Activated gamma-delta T cell (primary cell): ENCODE results near the gene CD200.
"Not testable (repeated sequence)": the region's sequence is repeated elsewhere in the genome, so short reads cannot be mapped to it uniquely, and the experiment has no call there.

Source experiments
- DNase-seq: peaks from one replicate; lab custom pipeline; 2025; lab: John Stamatoyannopoulos, UW

The CD200 gene

DNA sequence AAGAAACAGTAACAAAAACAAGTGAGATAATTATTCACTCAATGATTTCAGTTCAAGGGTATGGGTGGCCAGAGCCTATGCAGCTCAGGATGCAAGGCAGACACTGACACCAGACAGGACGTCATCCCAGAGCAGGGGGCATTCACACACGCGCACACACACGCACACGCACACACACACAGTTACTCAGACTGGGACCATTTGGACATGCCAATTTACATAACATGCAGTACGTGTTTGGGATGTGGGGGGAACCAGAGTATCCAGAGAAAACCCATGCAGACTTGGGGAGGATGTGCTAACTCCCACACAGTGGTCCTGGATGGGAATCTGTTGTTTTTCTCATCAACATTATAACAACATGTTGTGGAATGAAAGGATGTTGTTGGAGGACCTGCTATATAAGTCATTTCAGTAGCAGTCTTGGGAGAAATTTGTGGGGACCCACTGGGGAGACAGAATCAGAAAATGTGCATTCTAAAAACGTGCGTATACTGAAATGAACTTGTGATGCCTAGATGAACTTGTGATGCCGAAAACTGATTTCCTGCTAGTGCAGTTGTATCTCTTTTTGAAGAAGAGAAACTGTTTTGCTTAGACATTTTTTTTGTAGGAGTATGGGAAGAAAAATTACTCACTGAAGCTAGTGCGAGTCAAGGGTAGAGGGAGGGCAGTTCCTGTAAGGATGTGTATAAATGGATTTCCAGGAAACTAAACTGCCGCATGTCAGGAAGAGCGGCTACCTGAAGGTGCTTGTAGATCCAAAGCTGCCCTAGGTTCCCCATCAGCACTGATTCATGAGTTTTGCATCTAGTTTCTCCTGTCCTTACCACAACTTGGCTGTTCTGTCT is 25.2 kb downstream of the CD200 start:
- DNase-seq: no peak

- DNase-seq: no peak
These were observed 27.6 kb downstream of the CD200 start for GRCh38 chr3:112360561-112360960.

DNA sequence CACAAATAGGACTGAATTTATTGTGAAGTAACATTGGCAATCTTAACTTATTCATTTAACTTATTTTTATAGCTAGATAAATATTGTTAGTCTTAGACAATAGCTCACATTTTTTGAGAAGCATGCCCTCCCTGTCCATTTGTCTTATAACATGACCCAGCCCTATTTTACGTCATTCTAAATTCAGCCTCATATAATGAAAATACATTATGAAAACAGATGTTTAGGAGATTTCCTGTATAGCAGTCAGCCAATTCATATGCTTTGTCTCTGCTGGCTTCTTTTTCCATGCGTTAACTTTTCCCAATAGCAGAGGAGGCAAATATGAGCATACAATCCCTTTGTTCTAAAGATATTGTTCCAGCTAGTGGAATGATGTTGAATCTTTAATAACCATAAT is 29.3 kb downstream of the CD200 start:
- no peak for DNase-seq

GRCh38 chr3:112364291-112364690 is 31.3 kb downstream of the CD200 start:
- no peak for DNase-seq

DNA sequence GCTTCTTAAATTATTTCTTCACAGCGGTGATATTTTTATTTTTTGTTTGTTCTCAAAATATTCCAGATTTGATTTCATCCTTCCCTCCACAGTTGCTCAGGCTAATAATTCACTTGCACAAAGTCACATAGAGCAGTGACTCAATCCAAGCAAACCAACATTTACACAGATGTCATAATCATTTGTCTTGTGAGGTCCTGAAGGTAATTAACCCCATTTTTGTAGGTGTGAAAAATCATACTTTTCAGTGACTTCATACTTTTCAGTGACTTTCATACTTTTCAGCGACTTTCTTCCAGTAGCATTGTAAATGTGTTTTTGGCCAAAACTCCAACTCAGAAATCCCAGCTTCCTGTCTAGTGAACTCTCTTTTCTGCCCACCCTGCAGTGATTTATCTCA is 32.1 kb downstream of the CD200 start:
- DNase-seq: no peak

DNA sequence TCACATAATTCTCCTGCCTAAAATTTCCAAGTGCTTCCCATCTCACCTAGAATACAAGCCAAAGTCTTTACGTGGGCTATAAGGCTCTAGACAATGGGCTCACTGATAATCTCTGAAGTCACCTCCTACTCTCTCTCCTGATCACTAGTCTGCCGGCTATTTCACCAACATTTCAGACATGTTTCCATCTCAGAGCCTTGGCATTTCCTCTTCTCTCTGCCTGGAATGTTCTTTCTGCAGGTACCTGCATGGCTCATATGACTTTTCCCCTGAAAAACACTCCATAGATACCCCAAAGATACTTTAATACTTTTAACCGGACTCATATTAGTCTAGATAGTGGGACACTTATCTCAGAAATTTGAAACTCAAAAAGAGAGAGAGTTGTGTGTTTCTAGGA is 32.7 kb downstream of the CD200 start:
- DNase-seq: no peak

GRCh38 chr3:112366522-112366921 is 33.6 kb downstream of the CD200 start:
- DNase-seq: no peak

DNA sequence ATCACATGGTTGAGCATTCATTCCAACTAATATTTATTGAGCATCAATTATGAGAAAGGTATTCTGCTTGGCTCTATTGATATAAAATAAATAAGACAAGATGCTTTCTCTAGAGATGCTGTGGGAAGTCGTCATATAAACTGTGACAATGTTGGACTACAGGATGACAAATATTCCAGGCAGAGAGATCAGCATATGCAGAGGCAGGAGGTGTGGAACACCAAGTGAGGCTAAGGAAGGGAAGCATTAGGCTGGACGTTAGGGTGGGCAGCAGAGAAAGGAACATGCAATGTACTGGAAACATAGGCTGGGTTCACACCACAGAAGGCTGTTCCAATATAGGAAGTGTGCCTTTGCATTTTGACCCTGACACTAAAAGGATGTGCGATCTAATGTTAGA is 38.6 kb downstream of the CD200 start:
- no peak for DNase-seq

DNA sequence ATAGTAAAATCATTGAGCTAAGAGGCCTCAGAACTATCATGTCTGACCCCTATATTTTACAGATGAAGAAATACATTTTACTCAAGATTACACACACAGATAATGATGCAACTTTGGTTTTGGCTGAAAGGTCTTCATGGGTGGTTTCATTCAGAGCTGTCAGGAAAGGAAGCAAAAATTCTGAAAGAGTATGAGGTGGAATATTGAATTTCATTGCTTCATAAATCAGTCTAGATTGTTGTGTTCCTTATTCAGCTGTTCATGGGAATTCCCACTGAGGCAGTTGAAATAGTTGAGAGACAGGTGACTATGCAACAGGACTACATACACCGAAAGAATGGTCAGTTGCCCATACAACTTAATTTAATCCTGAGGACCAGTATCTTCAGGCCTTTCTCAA is 39.4 kb downstream of the CD200 start:
- no peak for DNase-seq

GRCh38 chr3:112373476-112373875 is 40.5 kb downstream of the CD200 start:
- DNase-seq: no peak

DNA sequence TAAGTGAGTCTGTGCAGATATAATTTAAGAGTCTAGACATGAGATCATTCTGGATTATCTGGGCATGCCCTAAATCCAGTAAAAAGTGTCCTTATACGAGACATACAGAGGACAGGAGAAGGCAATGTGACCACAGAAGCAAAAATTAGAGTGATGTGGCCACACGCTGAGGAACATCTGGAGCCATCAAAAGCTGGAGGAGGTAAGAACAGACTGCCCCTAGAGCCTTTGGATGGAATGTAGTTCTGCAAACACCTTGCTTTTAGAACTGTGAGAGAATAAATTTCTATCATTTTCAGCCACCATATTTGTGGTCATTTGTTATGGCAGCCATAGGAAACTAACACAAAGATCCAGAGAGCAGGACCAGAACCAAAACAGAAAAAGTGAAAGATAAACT is 41.0 kb downstream of the CD200 start:
- DNase-seq: no peak

GRCh38 chr3:112374333-112374734 is 41.4 kb downstream of the CD200 start:
- DNase-seq: no peak

- no peak for DNase-seq
These were observed 42.2 kb downstream of the CD200 start for GRCh38 chr3:112375117-112375516.

DNA sequence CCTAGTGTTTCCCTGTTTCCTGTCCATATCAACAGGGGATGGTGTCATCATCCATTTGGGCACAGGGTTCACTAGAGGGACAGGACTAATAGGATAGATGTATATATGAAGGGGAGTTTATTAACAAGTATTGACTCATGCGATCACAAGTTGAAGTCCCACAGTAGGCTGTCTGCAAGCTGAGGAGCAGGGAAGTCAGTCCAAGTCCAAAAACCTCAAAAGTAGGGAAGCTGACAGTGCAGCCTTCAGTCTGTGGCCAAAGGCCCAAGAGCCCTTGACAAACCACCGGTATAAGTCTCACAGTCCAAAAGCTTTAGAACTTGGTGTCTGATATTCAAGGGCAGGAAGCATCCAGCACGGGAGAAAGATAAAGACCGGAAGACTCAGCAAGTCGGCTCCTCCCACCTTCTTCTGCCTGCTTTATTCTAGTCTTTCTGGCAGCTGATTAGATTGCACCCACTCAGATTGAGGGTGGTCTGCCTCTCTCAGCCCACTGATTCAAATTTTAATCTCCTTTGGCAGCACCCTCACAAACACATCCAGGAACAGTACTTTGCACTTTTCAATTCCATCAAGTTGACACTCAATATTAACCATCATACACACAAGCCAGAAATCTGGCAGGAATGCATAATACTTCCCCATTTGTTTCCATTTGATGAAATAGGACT is 43.4 kb downstream of the CD200 start:
- no peak for DNase-seq

GRCh38 chr3:112376992-112377391 is 44.0 kb downstream of the CD200 start:
- DNase-seq: no peak

DNA sequence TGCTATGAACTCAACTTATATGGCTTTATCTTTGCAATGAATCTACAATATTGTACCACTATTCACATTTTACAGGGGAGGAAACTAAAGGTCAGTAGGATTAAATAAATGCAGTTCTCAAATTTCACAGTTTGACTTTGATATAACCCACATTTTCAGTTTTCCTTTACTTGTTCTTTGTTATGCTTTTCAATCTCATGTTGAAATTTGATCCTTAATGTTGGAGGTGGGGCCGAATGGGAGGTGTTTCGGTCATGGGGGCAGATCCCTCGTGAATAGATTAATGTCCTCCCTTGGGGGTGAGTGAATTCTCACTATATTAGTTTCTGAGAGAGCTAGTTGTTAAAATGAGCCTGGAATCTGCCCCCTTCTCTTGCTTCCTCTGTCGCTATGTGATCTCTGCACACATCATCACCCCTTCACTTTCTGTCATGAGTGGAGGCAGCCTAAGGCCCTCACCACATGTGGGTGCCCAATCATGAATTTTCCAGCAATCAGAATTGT is 44.7 kb downstream of the CD200 start:
- DNase-seq: no peak

- DNase-seq: not testable (repeated sequence)
These were observed 45.4 kb downstream of the CD200 start for GRCh38 chr3:112378347-112378746.

GRCh38 chr3:112379020-112379690 is 46.2 kb downstream of the CD200 start:
- no peak for DNase-seq

DNA sequence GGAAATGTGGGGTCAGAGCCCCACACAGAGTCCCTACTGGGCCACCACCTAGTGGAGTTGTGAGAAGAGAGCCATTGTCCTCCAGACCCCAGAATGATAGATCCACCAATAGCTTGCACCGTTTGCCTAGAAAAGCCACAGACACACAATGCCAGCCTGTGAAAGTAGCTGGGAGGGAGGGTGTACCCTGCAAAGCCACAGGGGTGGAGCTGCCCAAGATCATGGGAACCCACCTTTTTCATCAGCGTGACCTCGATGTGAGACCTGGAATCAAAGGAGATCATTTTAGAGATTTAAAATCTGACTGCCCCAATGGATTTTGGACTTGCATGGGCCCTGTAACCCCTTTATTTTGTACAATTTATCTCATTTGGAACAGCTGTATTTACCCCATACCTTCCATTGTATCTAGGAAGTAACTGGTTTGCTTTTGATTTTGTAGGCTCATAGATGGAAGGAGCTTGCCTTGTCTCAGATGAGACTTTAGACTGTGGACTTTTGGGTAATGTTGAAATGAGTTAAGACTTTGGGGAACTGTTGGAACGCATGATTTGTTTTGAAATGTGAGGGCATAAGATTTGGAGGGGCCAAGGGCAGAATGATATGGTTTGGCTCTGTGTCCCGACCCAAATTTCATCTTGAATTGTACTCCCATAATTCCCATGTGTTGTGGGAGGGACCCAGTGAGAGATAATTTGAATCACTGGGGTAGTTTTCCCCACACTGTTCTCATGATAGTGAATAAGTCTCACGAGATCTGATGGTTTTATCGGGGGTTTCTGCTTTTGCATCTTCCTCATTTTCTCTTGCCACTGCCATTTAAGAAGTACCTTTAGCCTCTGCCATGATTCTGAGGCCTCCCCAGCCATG is 49.0 kb downstream of the CD200 start:
- DNase-seq: no peak

DNA sequence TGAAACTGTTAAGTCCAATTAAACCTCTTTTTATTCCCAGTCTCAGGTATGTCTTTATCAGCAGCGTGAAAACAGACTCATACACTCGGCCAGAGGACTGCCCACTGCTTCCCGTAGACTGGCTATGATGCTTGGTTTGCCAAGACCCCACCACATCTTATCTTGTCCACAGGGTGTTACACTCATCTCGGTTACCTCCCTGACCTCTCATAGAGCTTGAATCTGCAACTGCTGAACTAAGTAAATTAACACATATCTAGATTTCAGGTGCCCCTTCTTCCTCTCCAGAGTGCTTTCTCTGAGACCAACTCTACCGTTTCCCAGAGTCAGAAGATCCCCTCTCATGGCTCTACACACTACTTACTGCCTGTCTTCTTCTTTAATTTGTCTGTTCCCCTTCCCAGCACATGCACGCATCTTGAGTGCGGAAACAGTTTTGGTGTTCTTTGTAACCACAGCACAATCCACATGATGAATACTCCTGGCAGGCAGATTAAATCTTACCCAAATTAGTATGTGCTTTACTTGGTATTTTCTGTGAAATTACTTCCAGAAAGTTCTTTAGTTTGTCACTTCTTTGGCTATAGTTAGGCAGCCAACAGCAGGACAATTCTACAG is 49.7 kb downstream of the CD200 start:
- no peak for DNase-seq

DNA sequence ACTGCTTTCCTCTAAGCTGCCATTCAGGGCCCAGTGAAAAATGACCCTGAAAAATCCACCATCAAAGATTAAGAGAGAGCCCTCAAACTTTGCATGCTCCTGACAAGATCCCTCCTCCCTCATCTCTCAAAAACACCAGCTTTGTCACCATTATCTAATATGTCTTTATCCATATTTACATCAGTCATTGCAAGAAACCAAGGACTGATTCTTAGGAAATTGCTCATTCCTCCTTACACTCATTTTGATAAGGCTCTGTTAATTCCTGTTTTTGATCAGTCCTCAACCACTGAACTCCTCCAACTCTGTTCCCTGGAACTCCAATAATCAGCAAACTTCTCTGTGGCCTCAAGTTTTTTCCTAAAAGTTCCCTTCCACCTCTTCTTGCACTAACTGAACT is 51.8 kb downstream of the CD200 start:
- DNase-seq: no peak
